Activated T-helper 1 cell treated with Interleukin-2 at 50 U/mL for 16 hours (primary cell): ENCODE results near the gene ZNF79.
"Not testable (repeated sequence)": the region's sequence is repeated elsewhere in the genome, so short reads cannot be mapped to it uniquely, and the experiment has no call there.

Source experiments
- DNase-seq: peaks from one replicate; pipeline ENCODE4 v3.0.0-alpha.2; 2020; ENCODE audit warnings: low read depth

Gene ZNF79

GRCh38 chr9:127457191-127457878, 33.2 kb downstream of the ZNF79 start:
- DNase-seq, result no peak

- no peak for DNase-seq
These were observed 34.7 kb downstream of the ZNF79 start for GRCh38 chr9:127458921-127459320.

GRCh38 chr9:127463382-127463781, 39.2 kb downstream of the ZNF79 start:
- no peak for DNase-seq

DNA sequence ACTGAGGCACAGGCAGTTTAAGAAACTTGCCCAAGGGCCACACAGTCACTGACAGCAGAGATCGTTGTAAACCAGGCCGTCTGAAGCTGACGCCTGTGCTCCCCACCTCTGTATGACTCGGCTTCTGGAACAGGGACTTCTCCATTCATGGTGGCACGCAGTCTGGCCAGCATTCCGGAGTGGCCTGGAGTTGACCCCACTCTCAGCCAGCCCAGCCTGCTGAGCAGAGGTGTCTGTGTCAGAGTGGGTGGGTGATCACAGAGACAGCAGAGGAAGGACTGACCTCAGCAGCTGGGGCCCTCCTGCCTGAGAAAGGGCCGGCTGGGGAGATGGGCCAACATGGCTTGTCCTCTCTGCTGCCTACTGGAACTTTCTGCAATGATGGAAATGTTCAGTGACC, 39.7 kb downstream of the ZNF79 start:
- DNase-seq, result no peak

GRCh38 chr9:127466407-127466917, 42.3 kb downstream of the ZNF79 start:
- not testable (repeated sequence) for DNase-seq

- DNase-seq, result no peak
These were observed 43.4 kb downstream of the ZNF79 start for GRCh38 chr9:127467621-127468020.

GRCh38 chr9:127470662-127471061, 46.5 kb downstream of the ZNF79 start:
- DNase-seq, result no peak

DNA sequence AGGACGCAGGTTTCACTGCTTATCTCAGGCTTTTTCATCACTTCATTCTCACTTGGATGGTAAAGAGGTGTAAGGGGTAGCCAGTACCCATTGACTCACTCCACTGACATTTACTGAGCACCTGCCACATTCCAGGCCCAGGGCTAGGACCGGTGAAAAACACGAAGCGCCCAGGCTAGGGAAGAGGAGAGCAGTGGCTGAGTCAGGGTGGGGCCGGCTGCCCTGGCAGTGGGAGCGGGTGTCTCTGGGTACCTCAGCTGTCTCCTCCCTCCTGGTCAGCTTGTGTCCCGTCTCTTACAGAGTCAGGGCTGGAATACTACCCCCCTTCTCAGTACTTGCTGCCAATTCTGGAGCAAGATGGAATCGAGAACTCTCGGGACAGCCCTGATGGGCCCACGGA, 49.3 kb downstream of the ZNF79 start:
- no peak for DNase-seq

DNA sequence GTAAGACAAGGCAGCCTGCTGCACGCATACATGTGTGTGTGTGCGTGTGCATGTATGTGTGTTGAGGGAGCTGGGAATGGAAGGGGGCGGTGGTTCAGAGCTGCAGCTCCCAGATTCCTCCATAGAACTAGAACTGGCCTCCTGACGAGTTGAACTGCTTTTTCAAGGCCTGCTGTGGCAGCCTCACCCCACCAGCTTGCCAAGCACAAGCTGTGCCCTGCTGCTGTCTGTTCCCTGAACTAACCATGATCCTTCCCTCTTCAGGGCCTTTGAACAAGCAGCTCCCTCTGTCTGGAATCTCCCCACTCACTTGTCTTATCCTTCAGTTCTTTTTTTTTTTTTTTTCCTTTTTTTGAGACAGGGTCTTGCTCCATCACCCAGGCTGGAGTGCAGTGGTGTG, 49.8 kb downstream of the ZNF79 start:
- no peak for DNase-seq

DNA sequence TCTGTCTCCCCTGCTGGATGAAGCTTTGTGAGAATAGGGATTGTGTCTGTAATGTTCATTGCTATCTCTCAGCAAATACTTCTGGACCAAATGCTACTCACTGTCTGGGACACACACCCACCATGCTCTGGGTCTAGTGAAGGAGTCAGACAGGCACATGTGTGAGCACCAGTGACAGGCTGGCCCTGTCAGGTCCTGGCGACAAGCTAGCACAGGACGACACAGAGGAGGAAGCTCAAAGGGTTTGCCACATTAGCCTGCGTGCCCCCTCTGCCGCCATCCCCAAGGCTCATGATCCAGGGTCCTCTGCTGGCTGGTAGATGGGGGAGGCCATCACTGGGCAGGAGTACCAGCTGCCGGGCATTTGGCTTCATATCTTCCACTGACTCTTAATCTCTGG, 50.4 kb downstream of the ZNF79 start:
- DNase-seq, result no peak

DNA sequence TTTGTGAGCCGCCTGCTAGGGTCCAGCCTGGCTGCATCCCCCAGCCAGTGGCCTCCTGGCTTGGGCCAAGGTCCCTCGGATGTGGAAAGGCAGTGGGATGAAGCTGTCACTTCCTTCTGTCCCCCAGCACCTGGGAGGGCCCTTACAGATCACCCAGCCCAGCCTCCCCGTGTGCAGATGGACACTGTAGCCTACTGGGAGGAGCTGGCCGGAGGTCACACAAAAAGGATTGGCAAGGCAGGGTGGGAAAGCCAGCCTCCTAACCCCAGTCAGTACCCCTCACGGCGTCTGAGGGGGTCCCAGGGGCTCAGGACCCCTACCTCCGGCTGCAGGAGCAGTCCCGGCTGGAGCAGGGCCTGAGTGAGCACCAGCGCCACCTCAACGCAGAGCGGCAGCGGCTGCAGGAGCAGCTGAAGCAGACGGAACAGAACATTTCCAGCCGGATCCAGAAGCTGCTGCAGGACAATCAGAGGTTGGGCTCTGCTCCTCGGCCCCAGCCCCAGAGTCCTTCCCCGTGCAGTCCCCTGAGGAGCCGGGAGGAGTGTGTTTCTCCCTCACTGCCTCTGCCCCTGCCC, 55.4 kb downstream of the ZNF79 start:
- DNase-seq, result no peak

- no peak for DNase-seq
These were observed 58.5 kb downstream of the ZNF79 start for GRCh38 chr9:127482662-127483061.

DNA sequence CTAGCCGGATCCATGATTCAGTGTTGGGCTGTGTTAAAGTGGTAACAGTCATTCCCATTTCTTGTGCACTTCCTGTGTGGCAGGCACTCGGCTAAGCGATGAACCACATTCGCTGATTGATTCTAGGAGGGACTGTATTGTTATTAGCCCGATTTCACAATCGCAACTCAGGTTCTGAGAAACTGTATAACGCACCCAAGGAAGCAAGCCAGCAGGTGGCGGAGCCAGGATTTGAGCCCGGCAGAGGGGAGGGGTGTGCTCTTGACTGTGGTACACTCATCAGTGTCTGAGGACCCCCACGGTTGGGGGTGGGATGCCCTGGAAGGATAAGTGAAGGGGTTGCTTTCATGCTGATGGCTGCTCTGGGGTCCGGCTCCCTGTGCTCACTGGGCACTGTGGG, 61.8 kb downstream of the ZNF79 start:
- DNase-seq, result no peak

- DNase-seq, result no peak
These were observed 64.8 kb downstream of the ZNF79 start for GRCh38 chr9:127488946-127489345.

DNA sequence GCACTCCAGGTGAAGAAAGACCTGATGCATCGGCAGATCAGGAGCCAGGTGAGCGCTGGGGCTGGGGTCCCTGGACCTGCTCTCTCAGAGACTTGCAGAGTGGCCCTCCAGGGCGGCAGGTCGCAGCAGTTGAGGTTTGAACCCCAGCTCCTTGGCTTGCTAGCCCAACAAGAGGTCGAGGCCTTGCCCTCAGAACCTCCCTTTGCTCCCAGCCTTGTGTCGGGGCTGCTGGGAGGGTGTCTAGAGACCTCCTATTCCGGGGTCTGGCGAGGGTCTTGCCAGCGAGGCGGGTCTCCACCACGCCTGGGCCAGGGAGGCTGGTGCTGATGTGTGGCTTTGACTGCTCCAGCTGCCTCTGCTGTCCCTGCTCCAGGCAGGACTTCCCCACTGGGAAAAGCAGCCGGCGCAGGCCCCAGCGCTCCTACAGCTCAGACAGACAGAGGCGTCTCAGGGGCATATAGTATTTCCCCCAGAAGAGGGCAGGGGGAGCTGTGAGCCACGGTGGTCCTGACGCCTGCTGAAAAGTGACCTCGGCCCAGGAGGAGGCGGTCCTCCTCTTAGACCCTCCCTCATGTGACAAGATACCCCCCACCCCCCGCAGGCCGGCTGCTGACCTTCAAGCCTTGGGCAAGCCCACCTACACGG, 65.4 kb downstream of the ZNF79 start:
- DNase-seq, result no peak

- no peak for DNase-seq
These were observed 66.5 kb downstream of the ZNF79 start for GRCh38 chr9:127490535-127491230.

- DNase-seq, result no peak
These were observed 67.3 kb downstream of the ZNF79 start for GRCh38 chr9:127491516-127491915.

DNA sequence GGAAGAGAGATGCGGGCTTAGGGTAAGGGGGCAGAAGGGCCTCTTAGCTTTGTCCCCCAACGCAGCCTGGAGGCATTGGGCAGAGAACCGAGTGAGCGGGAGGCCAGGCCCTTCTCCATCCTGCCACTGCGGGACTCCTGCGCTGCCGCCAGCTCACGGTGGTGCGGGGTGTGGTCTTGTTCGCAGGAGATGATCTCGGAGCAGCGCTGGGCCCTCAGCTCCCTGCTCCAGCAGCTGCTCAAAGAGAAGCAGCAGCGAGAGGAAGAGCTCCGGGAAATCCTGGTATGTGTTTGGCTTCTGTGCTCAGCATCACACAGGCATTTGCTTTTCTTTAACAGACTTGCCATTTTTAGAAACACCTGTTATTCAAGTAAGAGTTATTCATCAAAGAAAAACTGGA, 68.4 kb downstream of the ZNF79 start:
- no peak for DNase-seq

DNA sequence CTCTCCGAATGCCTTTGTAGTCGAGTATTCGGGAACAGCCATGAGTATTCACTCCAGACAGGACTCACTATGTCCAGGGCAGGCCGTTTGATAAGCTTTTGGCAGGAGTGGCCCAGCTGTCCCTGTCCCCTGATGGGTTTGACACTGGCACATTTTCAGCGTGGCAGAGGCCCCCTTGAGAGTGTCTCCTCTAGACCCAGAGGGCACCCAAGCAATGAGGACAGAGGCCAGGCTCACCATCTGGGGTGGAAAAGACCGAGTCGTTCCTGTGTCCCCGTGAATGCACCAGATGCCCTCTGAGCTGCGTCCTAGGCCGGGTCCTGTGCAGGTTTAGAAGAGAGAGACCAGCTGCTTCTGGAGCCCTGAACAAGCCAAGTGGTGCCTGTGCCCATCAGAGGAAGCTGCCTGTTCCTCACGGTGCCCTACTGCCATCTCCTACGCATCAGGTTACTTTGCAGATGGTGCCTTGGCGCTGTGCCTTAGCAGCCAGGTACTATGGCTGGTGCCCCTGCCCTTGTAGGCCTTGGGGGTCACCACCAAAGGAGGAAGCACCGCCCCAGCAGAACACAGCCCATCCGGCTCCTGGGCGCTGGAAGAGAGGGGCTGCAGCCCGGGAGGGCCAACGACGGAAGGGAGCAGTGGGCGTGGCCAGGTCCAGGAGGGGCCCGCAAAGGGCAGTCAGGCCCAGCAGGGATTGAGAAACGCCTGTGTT, 69.6 kb downstream of the ZNF79 start:
- no peak for DNase-seq

DNA sequence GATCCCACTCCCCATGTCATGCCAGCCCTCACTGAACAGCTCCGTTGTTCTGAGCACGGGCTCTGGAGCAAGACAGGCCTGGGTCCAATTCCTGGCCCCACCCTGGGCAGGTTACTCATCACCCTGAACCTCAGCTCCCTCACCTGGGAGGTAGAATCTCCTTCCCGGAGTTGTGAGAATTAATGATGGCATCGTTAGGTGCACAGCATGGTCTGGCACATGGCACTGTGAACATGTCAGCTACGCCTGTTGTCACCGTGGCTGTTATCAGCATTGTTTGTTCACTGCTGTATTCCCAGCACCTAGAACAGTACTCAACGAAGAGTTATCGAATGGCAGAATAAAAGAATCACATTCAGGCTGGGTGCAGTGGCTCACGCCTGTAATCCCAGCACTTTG, 70.1 kb downstream of the ZNF79 start:
- no peak for DNase-seq
